Peyer's patch (tissue), 4 donors: Measurements from ENCODE around the gene FRS3.

Experiments used
- POLR2A ChIP-seq, 2 donors: fragments of 450-650 bp; IDR thresholded peaks; one replicate each; pipeline ENCODE4 v1.5.1; 2017; ENCODE audit warnings: antibody characterized with exemption in 2 of 2, mild to moderate bottlenecking in 2 of 2, moderate library complexity in 2 of 2
- TF ChIP-seq, protein P1 (sequence below), 6 experiments: fragments of 450-650 bp in 4 of 6; fragments of 200-600 bp in 2 of 6; sonication (generic) in 1 of 6; IDR thresholded peaks; one replicate each; pipeline ENCODE4 v1.5.1; 2017 to 2019; ENCODE audit warnings: antibody characterized with exemption in 6 of 6, mild to moderate bottlenecking in 3 of 6, moderate library complexity in 1 of 6

DNA sequence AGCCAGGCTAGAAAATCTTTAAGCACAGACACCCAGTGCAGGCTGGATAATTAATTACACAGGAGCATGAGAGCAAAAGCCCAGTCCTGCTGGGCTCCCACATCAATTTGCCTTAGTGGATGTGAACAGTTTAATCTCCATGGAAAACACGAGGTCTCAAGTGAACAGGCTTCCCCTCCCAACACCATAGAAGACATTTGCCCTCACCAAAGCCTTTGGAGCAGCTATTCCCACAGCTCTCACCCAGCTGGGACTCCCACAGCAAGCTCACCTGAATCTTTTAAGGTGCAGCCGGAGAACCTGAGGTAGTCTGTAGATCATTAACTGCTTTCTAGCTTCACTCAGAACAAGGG, 19.8 kb upstream of the FRS3 start:
- TF ChIP-seq, protein P1, sequence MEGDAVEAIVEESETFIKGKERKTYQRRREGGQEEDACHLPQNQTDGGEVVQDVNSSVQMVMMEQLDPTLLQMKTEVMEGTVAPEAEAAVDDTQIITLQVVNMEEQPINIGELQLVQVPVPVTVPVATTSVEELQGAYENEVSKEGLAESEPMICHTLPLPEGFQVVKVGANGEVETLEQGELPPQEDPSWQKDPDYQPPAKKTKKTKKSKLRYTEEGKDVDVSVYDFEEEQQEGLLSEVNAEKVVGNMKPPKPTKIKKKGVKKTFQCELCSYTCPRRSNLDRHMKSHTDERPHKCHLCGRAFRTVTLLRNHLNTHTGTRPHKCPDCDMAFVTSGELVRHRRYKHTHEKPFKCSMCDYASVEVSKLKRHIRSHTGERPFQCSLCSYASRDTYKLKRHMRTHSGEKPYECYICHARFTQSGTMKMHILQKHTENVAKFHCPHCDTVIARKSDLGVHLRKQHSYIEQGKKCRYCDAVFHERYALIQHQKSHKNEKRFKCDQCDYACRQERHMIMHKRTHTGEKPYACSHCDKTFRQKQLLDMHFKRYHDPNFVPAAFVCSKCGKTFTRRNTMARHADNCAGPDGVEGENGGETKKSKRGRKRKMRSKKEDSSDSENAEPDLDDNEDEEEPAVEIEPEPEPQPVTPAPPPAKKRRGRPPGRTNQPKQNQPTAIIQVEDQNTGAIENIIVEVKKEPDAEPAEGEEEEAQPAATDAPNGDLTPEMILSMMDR (IDR thresholded peaks at IDR 0.05), result no peak
- no peak for TF ChIP-seq POLR2A (IDR thresholded peaks at IDR 0.05)
